C4-2B (cell line): Measurements from ENCODE around the gene TRIAP1.

Source experiments
- CTCF ChIP-seq: fragments of 450-650 bp; conservative IDR thresholded peaks from 2 replicates; pipeline ENCODE4 v1.5.1; 2017; ENCODE audit warnings: mild to moderate bottlenecking
- ZFX ChIP-seq: fragments of 450-650 bp; IDR thresholded peaks from 2 replicates; pipeline ENCODE4 v1.6.1; 2017

DNA sequence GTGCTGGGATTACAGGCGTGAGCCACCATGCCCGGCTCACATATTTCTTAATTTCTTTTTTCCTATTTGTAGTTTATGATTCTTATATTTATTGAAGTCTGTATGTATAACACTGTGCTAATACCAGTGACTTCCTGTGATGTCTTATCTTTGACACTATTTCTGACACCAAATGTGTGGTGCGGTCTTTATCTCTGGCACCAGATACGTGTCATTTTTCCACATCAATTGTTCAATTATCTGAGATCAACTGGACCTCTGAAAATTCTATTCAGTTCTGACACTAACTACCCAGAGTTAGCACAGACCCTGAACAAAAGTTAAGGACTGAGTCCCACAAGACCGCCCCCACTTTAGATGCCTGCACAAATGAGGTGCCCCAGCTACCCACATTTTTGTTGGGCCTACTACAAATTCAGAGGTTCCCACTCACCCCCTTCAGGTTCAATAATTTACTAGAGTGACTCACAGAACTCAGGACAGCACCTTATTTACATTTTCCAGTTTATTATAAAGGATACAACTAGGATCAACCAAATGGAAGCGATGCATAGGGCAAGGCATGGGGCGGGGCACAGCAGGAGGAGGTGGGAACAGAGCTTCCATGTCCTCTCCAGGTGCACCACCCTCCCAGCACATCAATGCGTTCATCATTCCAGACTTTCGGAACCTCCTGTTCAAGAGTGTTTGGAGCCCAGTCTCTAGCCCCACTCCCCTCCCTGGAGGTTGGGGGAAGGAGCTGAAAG lies 35.0 kb upstream of the TRIAP1 start:
- no peak for TF ChIP-seq CTCF
- no peak for TF ChIP-seq ZFX
